NB4 (cell line): Measurements from ENCODE around the gene USH2A.

Experiments used
- MYC ChIP-seq: IDR thresholded peaks from 2 replicates; pipeline ENCODE4 v1.6.1; 2011; ENCODE audit warnings: low read depth, low read length
- TF ChIP-seq, protein P1 (sequence below): IDR thresholded peaks from one replicate; pipeline ENCODE4 v1.5.1; 2012; ENCODE audit warnings: low read depth, low read length

DNA sequence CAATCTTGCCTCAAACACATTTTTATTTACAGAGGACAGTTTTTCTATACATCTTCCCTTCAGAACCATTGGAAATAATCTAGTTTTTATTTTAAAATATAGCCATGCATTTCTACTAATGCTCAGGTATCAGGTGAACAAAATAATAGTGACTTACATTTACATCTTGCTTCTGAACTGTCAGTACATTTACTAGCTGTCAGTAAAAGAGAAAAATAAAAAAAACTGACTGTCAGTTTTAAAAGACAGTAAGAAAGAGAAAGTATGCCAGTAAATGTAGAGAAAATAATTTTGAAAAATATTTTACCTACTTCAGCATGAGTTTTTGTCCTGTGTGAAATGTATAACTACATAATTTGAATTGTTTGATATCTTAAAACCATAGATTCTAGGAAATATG lies 33.5 kb downstream of the USH2A start:
- TF ChIP-seq, protein P1, sequence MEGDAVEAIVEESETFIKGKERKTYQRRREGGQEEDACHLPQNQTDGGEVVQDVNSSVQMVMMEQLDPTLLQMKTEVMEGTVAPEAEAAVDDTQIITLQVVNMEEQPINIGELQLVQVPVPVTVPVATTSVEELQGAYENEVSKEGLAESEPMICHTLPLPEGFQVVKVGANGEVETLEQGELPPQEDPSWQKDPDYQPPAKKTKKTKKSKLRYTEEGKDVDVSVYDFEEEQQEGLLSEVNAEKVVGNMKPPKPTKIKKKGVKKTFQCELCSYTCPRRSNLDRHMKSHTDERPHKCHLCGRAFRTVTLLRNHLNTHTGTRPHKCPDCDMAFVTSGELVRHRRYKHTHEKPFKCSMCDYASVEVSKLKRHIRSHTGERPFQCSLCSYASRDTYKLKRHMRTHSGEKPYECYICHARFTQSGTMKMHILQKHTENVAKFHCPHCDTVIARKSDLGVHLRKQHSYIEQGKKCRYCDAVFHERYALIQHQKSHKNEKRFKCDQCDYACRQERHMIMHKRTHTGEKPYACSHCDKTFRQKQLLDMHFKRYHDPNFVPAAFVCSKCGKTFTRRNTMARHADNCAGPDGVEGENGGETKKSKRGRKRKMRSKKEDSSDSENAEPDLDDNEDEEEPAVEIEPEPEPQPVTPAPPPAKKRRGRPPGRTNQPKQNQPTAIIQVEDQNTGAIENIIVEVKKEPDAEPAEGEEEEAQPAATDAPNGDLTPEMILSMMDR = no peak
- TF ChIP-seq MYC = no peak
